K562 (cell line): ENCODE measurements around the gene ZNF487. TPM values are rescaled to one million over a fixed set of nuclear protein-coding genes. Genes with fewer than 3 reads are reported as not detected.

Experiments
- CHD7 ChIP-seq: fragments of 200-600 bp; sonication (generic); IDR thresholded peaks from one replicate; pipeline ENCODE4 v1.6.1; 2012; ENCODE audit warnings: mild to moderate bottlenecking, low read depth, low read length, inconsistent platforms
- EHMT2 ChIP-seq: fragments of 450-650 bp; IDR thresholded peaks from 2 replicates; pipeline ENCODE4 v1.6.1; 2018; ENCODE audit warnings: antibody characterized with exemption
- NFIX ChIP-seq: fragments of 250-450 bp; sonication (Bioruptor Pico); IDR thresholded peaks from 2 replicates; pipeline ENCODE4 v1.4.0; 2020; ENCODE audit warnings: low read depth, mild to moderate bottlenecking, moderate library complexity
- NR1H2 ChIP-seq: sonication (generic); formaldehyde crosslinking; IDR thresholded peaks from 2 replicates; pipeline ENCODE4 v1.4.0; 2020; ENCODE audit warnings: mild to moderate bottlenecking, missing genetic modification reagents
- SIN3B ChIP-seq: fragments of 450-650 bp; IDR thresholded peaks from 2 replicates; pipeline ENCODE4 v1.6.1; 2017; ENCODE audit warnings: low read depth, mild to moderate bottlenecking, moderate library complexity
- ZBTB11 ChIP-seq, 3 experiments: fragments of 200-800 bp in 1 of 3; fragments of 250-450 bp in 1 of 3; fragments of 450-650 bp in 1 of 3; sonication (Bioruptor Pico) in 1 of 3; sonication (Bioruptor generic) in 1 of 3; formaldehyde crosslinking in 1 of 3; IDR thresholded peaks; 2 replicates each; pipeline versions ENCODE4 v1.6.1 to v1.8.0; 2016 to 2022; ENCODE audit warnings: mild to moderate bottlenecking in 2 of 3, missing genetic modification characterization in 2 of 3, missing compliant biosample characterization in 1 of 3, moderate library complexity in 1 of 3
- ZHX1 ChIP-seq: fragments of 150-350 bp; conservative IDR thresholded peaks from 2 replicates; pipeline ENCODE4 v1.6.1; 2014; ENCODE audit warnings: low read length
- polyA plus RNA-seq, 8 experiments: library from polyadenylated mRNA; depleted of rRNA in 4 of 8; stranded (reverse) in 5 of 8; unstranded in 3 of 8; fragments of >200 nt; fragmentation: Nextera tagmentation in 2 of 8; fragmentation: Illumina TruSeq in 1 of 8; extraction: Ambion mirVana in 2 of 8; extraction: Trizol in 1 of 8; gene quantifications; 2 replicates each; pipeline versions ENCODE4 v1.2.1 to v1.2.3, GENCODE V29; 2011 to 2014; ENCODE audit warnings: inconsistent platforms in 1 of 8, missing spikeins in 1 of 8
- total RNA-seq, 7 experiments: library from RNA; depleted of rRNA in 6 of 7; stranded (reverse); fragments of >200 nt in 6 of 7; fragmentation: Illumina TruSeq in 2 of 7; extraction: Trizol in 2 of 7; gene quantifications; 2 replicates each; pipeline versions ENCODE4 v1.2.1 to v1.2.3, GENCODE V29; 2011 to 2021; ENCODE audit warnings: low replicate concordance in 1 of 7

The ZNF487 gene
- total and polyA plus RNA-seq, 9 of the 15 experiments (the other 6 are each of a cell fraction or from before 2014, with no cell fraction given) = 1.9 to 6.5 (median 4.2) TPM

- TF ChIP-seq ZHX1 = 0 out of 2 replicates have a peak, but pooled peaks have one; percentile 46
- peak in 1 of 3 experiments; percentile 35; a peak in 1 of 6 replicates for TF ChIP-seq ZBTB11 (CRISPR knock-in tag; IDR thresholded peaks at IDR 0.05)
- no peak for TF ChIP-seq CHD7
- no peak for TF ChIP-seq NR1H2
- TF ChIP-seq EHMT2 = no peak
- TF ChIP-seq NFIX = no peak
- no peak for TF ChIP-seq SIN3B
Measured at GRCh38 chr10:43415544-43415943, 21.4 kb upstream of the ZNF487 start (continued).
